ENCODE measurements around the gene SRSF10.

GRCh38 chr1:24009406-24009805 lies 29.3 kb upstream of the SRSF10 start:
- TF ChIP-seq, protein P1, sequence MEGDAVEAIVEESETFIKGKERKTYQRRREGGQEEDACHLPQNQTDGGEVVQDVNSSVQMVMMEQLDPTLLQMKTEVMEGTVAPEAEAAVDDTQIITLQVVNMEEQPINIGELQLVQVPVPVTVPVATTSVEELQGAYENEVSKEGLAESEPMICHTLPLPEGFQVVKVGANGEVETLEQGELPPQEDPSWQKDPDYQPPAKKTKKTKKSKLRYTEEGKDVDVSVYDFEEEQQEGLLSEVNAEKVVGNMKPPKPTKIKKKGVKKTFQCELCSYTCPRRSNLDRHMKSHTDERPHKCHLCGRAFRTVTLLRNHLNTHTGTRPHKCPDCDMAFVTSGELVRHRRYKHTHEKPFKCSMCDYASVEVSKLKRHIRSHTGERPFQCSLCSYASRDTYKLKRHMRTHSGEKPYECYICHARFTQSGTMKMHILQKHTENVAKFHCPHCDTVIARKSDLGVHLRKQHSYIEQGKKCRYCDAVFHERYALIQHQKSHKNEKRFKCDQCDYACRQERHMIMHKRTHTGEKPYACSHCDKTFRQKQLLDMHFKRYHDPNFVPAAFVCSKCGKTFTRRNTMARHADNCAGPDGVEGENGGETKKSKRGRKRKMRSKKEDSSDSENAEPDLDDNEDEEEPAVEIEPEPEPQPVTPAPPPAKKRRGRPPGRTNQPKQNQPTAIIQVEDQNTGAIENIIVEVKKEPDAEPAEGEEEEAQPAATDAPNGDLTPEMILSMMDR (IDR thresholded peaks at IDR 0.05): no peak
- no peak for TF ChIP-seq POLR2A (IDR thresholded peaks at IDR 0.05)
